HepG2 (cell line): ENCODE measurements around the gene NACC2. TPM values are rescaled to one million over a fixed set of nuclear protein-coding genes. Genes with fewer than 3 reads are reported as not detected.

Source experiments
- AGO1 ChIP-seq: fragments of 200-400 bp; formaldehyde crosslinking; IDR thresholded peaks from 2 replicates; pipeline ENCODE4 v1.6.1; 2017; ENCODE audit warnings: mild to moderate bottlenecking, low read depth, low read length, moderate library complexity; ENCODE audit not compliant: poor library complexity, severe bottlenecking
- AGO2 ChIP-seq: fragments of 200-400 bp; formaldehyde crosslinking; optimal IDR thresholded peaks from 2 replicates; pipeline ENCODE3; 2017; ENCODE audit warnings: mild to moderate bottlenecking, low read depth, low read length, moderate library complexity
- AKAP8 ChIP-seq: sonication (generic); formaldehyde crosslinking; IDR thresholded peaks from 2 replicates; pipeline ENCODE4 v1.5.1; 2020; ENCODE audit warnings: mild to moderate bottlenecking, missing genetic modification reagents
- CBX1 ChIP-seq: IDR thresholded peaks from one replicate; pipeline ENCODE4 v1.6.1; 2016; ENCODE audit warnings: antibody characterized with exemption, low read depth
- DNMT1 ChIP-seq: sonication (generic); formaldehyde crosslinking; IDR thresholded peaks from 2 replicates; pipeline ENCODE4 v1.5.1; 2020; ENCODE audit warnings: mild to moderate bottlenecking, missing genetic modification reagents
- ETV5 ChIP-seq: IDR thresholded peaks from 2 replicates; pipeline ENCODE4 v1.6.1; 2018; ENCODE audit warnings: missing biosample characterization, missing genetic modification reagents, inconsistent platforms, borderline replicate concordance
- GMEB2 ChIP-seq: IDR thresholded peaks from 2 replicates; pipeline ENCODE4 v1.6.1; 2016; ENCODE audit warnings: missing biosample characterization, missing genetic modification reagents, low read depth
- HMGXB4 ChIP-seq, 2 experiments: sonication (generic) in 1 of 2; formaldehyde crosslinking in 1 of 2; IDR thresholded peaks; 2 replicates each; pipeline versions ENCODE4 v1.4.0 to v1.6.1; 2018 to 2020; ENCODE audit warnings: missing genetic modification reagents in 2 of 2, borderline replicate concordance in 1 of 2, low read depth in 1 of 2, mild to moderate bottlenecking in 1 of 2, missing biosample characterization in 1 of 2
- MLX ChIP-seq: IDR thresholded peaks from 2 replicates; pipeline ENCODE4 v1.6.1; 2016
- NFE2L1 ChIP-seq: sonication (generic); formaldehyde crosslinking; IDR thresholded peaks from 2 replicates; pipeline ENCODE4 v1.4.0; 2020; ENCODE audit warnings: missing genetic modification reagents, mild to moderate bottlenecking, borderline replicate concordance
- SAP130 ChIP-seq: IDR thresholded peaks from 2 replicates; pipeline ENCODE4 v1.6.1; 2016; ENCODE audit warnings: low read depth
- SCMH1 ChIP-seq: sonication (generic); formaldehyde crosslinking; IDR thresholded peaks from 2 replicates; pipeline ENCODE4 v1.9.0; 2021; ENCODE audit warnings: missing genetic modification reagents, mild to moderate bottlenecking, borderline replicate concordance
- TBX2 ChIP-seq: sonication (generic); formaldehyde crosslinking; IDR thresholded peaks from 2 replicates; pipeline ENCODE4 v1.5.0; 2020; ENCODE audit warnings: missing genetic modification reagents, mild to moderate bottlenecking, borderline replicate concordance
- ZBTB49 ChIP-seq: sonication (generic); formaldehyde crosslinking; IDR thresholded peaks from 2 replicates; pipeline ENCODE4 v1.4.0; 2020; ENCODE audit warnings: missing genetic modification reagents, borderline replicate concordance
- ZFX ChIP-seq: sonication (generic); formaldehyde crosslinking; IDR thresholded peaks from 2 replicates; pipeline ENCODE4 v1.4.0; 2020; ENCODE audit warnings: mild to moderate bottlenecking, low read depth, missing genetic modification reagents, moderate library complexity
- ZNF326 ChIP-seq: sonication (generic); formaldehyde crosslinking; IDR thresholded peaks from 2 replicates; pipeline ENCODE4 v1.4.0; 2020; ENCODE audit warnings: missing genetic modification reagents, borderline replicate concordance
- ZNF33B ChIP-seq: sonication (generic); formaldehyde crosslinking; IDR thresholded peaks from 2 replicates; pipeline ENCODE4 v1.5.1; 2020; ENCODE audit warnings: mild to moderate bottlenecking, missing genetic modification reagents
- ZNF451 ChIP-seq: sonication (generic); formaldehyde crosslinking; IDR thresholded peaks from 2 replicates; pipeline ENCODE4 v1.5.0; 2020; ENCODE audit warnings: mild to moderate bottlenecking, missing genetic modification reagents
- ZNF543 ChIP-seq: sonication (generic); formaldehyde crosslinking; IDR thresholded peaks from 2 replicates; pipeline ENCODE4 v1.4.0; 2020; ENCODE audit warnings: mild to moderate bottlenecking, missing genetic modification reagents
- ZNF746 ChIP-seq: sonication (generic); formaldehyde crosslinking; IDR thresholded peaks from 2 replicates; pipeline ENCODE4 v1.8.0; 2022; ENCODE audit warnings: mild to moderate bottlenecking, missing genetic modification reagents
- ZNF766 ChIP-seq: sonication (generic); formaldehyde crosslinking; IDR thresholded peaks from 2 replicates; pipeline ENCODE4 v1.5.0; 2020; ENCODE audit warnings: missing genetic modification reagents, borderline replicate concordance
- ZSCAN20 ChIP-seq: sonication (generic); formaldehyde crosslinking; IDR thresholded peaks from 2 replicates; pipeline ENCODE4 v1.4.0; 2020; ENCODE audit warnings: missing genetic modification reagents, mild to moderate bottlenecking, borderline replicate concordance
- polyA plus RNA-seq, 8 experiments: library from polyadenylated mRNA; depleted of rRNA in 3 of 8; stranded (reverse) in 7 of 8; unstranded in 1 of 8; fragments of >200 nt; fragmentation: Illumina TruSeq in 4 of 8; extraction: Trizol in 4 of 8; gene quantifications; 2 replicates each; pipeline versions ENCODE4 v1.2.1 to v1.2.3, GENCODE V29; 2011 to 2016; ENCODE audit warnings: low read depth in 4 of 8, missing spikeins in 1 of 8, mixed read lengths in 1 of 8; ENCODE audit not compliant: insufficient read depth in 1 of 8
- total RNA-seq, 5 experiments: library from RNA; depleted of rRNA; stranded (reverse); fragments of >200 nt; fragmentation: Illumina TruSeq; extraction: Trizol; gene quantifications; 2 replicates each; pipeline ENCODE4 v1.2.3, GENCODE V29; 2016; ENCODE audit warnings: low read depth in 1 of 5
- TF ChIP-seq, protein P1 (sequence below): sonication (generic); formaldehyde crosslinking; IDR thresholded peaks from 2 replicates; pipeline ENCODE4 v1.8.0; 2022; ENCODE audit warnings: low read depth, missing genetic modification reagents

NACC2 gene
- total and polyA plus RNA-seq, 2 of the 13 experiments (the other 11 are each of a cell fraction or from before 2014, with no cell fraction given) = 5.9 to 12.3 TPM

GRCh38 chr9:136120438-136120844 is 25.4 kb upstream of the NACC2 start (continued):
- TF ChIP-seq ZBTB49 (CRISPR knock-in tag) = no peak
- TF ChIP-seq MLX (CRISPR knock-in tag) = no peak
- peak; percentile 76; the same call in 1 of the 2 replicates for TF ChIP-seq ZNF326 (CRISPR knock-in tag)
- no peak for TF ChIP-seq ZNF33B (CRISPR knock-in tag)
- TF ChIP-seq CBX1 = no peak
- no peak for TF ChIP-seq ETV5 (CRISPR knock-in tag)
- TF ChIP-seq AGO2 = peak; percentile 80
- no peak for TF ChIP-seq TBX2
- TF ChIP-seq ZNF766 (CRISPR knock-in tag) = no peak
- no peak for TF ChIP-seq SAP130
- 0 out of 2 replicates have a peak, but pooled peaks have one; percentile 9 for TF ChIP-seq ZNF451
- no peak for TF ChIP-seq HMGXB4 (CRISPR knock-in tag; IDR thresholded peaks at IDR 0.05; ENCODE audit: borderline replicate concordance in 1 of 2, low read depth in 1 of 2)
- TF ChIP-seq, protein P1, sequence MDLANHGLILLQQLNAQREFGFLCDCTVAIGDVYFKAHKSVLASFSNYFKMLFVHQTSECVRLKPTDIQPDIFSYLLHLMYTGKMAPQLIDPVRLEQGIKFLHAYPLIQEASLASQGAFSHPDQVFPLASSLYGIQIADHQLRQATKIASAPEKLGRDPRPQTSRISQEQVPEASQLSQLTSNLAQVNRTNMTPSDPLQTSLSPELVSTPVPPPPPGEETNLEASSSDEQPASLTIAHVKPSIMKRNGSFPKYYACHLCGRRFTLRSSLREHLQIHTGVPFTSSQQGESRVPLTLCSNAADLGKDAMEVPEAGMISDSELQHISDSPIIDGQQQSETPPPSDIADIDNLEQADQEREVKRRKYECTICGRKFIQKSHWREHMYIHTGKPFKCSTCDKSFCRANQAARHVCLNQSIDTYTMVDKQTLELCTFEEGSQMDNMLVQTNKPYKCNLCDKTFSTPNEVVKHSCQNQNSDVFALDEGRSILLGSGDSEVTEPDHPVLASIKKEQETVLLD = no peak
- no peak for TF ChIP-seq ZNF746 (CRISPR knock-in tag)
- TF ChIP-seq ZNF543 = no peak
- TF ChIP-seq AGO1 = peak; percentile 46
- TF ChIP-seq AKAP8 (CRISPR knock-in tag) = peak; percentile 84
- TF ChIP-seq DNMT1 (CRISPR knock-in tag) = 0 out of 2 replicates have a peak, but pooled peaks have one; percentile 39
- no peak for TF ChIP-seq SCMH1 (CRISPR knock-in tag)
- TF ChIP-seq ZFX (CRISPR knock-in tag) = no peak
- no peak for TF ChIP-seq ZSCAN20 (CRISPR knock-in tag)
- TF ChIP-seq NFE2L1 (CRISPR knock-in tag) = no peak
- TF ChIP-seq GMEB2 (CRISPR knock-in tag) = no peak
